HepG2 (cell line): Measurements from ENCODE around the gene DGKD. TPM values are rescaled to one million over a fixed set of nuclear protein-coding genes. Genes with fewer than 3 reads are reported as not detected.

Experiments used
- ATAC-seq: fragments of 200-7000 bp; cut with Tn5 transposase; 3 replicates; pipeline ENCODE4 v1.9.1; 2020; ENCODE audit warnings: mild to moderate bottlenecking, moderate library complexity
- BruUV-seq: library from RNA; stranded (reverse); fragments of 400-500 nt; replicated peaks from 2 replicates; lab custom pipeline; 2021; lab: Mats Ljungman, UMichigan
- CTCF ChIA-PET: fragments of 300-600 bp; formaldehyde crosslinking; extraction: SDS; loops from one replicate; lab custom pipeline; 2021; ENCODE audit warnings: low total read pairs, inconsistent platforms, low intra/inter-chr PET ratio; lab: Yijun Ruan, JAX
- POLR2A ChIA-PET: fragments of 350-600 bp; sonication (Branson Sonifier 250); formaldehyde crosslinking; loops from one replicate; lab custom pipeline; 2020; ENCODE audit warnings: antibody characterized with exemption, inconsistent platforms; lab: Yijun Ruan, JAX
- DNase-seq: peaks from one replicate; pipeline ENCODE4 v3.0.0-alpha.2; 2015; ENCODE audit warnings: low spot score
- FAIRE-seq: peaks from 3 replicates; lab custom pipeline; 2011; peaks lifted over from hg19 to GRCh38; lab: Jason Lieb, UNC
- H2AFZ ChIP-seq: one replicate; pipeline ENCODE4 v1.6.1; 2011; ENCODE audit warnings: low read length, inconsistent platforms
- H3K27ac ChIP-seq: fragments of 300-600 bp; 3 replicates; pipeline ENCODE4 v1.8.0; 2011; ENCODE audit warnings: mixed run types, mild to moderate bottlenecking, mixed read lengths, low read length, inconsistent platforms; ENCODE audit not compliant: insufficient read depth; ENCODE audit errors: extremely low read length
- H3K27me3 ChIP-seq, 2 experiments: fragments of 200-600 bp in 1 of 2; 2 replicates in 1 of 2; 3 replicates in 1 of 2; pipeline versions ENCODE4 v1.6.0 to v1.8.0; 2011; ENCODE audit warnings: low read length in 2 of 2, mild to moderate bottlenecking in 2 of 2, moderate library complexity in 2 of 2, inconsistent platforms in 1 of 2; ENCODE audit not compliant: insufficient read depth in 2 of 2, control insufficient read depth in 1 of 2
- H3K36me3 ChIP-seq, 2 experiments: fragments of 200-600 bp in 1 of 2; replicated peaks in 1 of 2; 2 replicates in 1 of 2; 3 replicates in 1 of 2; pipeline versions ENCODE4 v1.5.1 to v1.8.0; 2011; ENCODE audit warnings: low read length in 2 of 2, inconsistent platforms in 1 of 2; ENCODE audit not compliant: insufficient read depth in 2 of 2, control insufficient read depth in 1 of 2
- H3K4me1 ChIP-seq: 2 replicates; pipeline ENCODE4 v1.5.1; 2012; ENCODE audit warnings: low read length, inconsistent platforms; ENCODE audit not compliant: insufficient read depth
- H3K4me2 ChIP-seq: 2 replicates; pipeline ENCODE4 v1.6.0; 2011; ENCODE audit warnings: low read depth, low read length, inconsistent platforms
- H3K4me3 ChIP-seq, 3 experiments: fragments of 200-600 bp in 1 of 3; sonication (generic), shearing (Covaris generic) in 1 of 3; replicated peaks in 1 of 3; 2 replicates each; pipeline ENCODE4 v1.5.1; 2011 to 2016; ENCODE audit warnings: low read length in 3 of 3, inconsistent platforms in 2 of 3, low read depth in 2 of 3, mild to moderate bottlenecking in 2 of 3, control low read depth in 1 of 3, mixed read lengths in 1 of 3; ENCODE audit not compliant: insufficient read depth in 1 of 3
- H3K79me2 ChIP-seq: one replicate; pipeline ENCODE4 v1.6.1; 2011; ENCODE audit warnings: low read length, inconsistent platforms; ENCODE audit not compliant: insufficient read depth
- H3K9ac ChIP-seq: 2 replicates; pipeline ENCODE4 v1.6.0; 2011; ENCODE audit warnings: mild to moderate bottlenecking, low read depth, low read length, inconsistent platforms; ENCODE audit not compliant: insufficient read depth
- H3K9me3 ChIP-seq: 2 replicates; pipeline ENCODE4 v1.5.1; 2012; ENCODE audit warnings: mild to moderate bottlenecking, low read length
- H4K20me1 ChIP-seq: 2 replicates; pipeline ENCODE4 v1.6.0; 2011; ENCODE audit warnings: inconsistent platforms, mild to moderate bottlenecking, low read length, moderate library complexity; ENCODE audit not compliant: insufficient read depth
- CREB1 ChIP-seq, 2 experiments: fragments of 450-650 bp in 1 of 2; IDR thresholded peaks; 2 replicates each; pipeline ENCODE4 v1.6.1; 2016 to 2017; ENCODE audit warnings: control low read depth in 1 of 2, mild to moderate bottlenecking in 1 of 2, missing compliant biosample characterization in 1 of 2, missing genetic modification characterization in 1 of 2
- MAF1 ChIP-seq: sonication (generic); formaldehyde crosslinking; IDR thresholded peaks from 2 replicates; pipeline ENCODE4 v1.5.0; 2020; ENCODE audit warnings: missing genetic modification reagents, borderline replicate concordance
- ZNF121 ChIP-seq: sonication (generic); formaldehyde crosslinking; IDR thresholded peaks from 2 replicates; pipeline ENCODE4 v1.5.0; 2020; ENCODE audit warnings: mild to moderate bottlenecking, missing genetic modification reagents
- ZNF709 ChIP-seq: sonication (generic); formaldehyde crosslinking; IDR thresholded peaks from 2 replicates; pipeline ENCODE4 v1.5.0; 2020; ENCODE audit warnings: mild to moderate bottlenecking, missing genetic modification reagents
- WGBS: methylation state at CpG from one replicate; pipeline ENCODE4 v1.1.6; 2017; ENCODE audit warnings: low lambda C conversion rate; 5-methylcytosine and 5-hydroxymethylcytosine counted together
- in situ Hi-C: cut with HindIII; loops from 2 replicates; pipeline ENCODE4 v1.10.0; 2017; ENCODE audit warnings: low pct_unique_long_range_greater_than_20kb; ENCODE audit not compliant: extremely low pct_ligation_motif_present
- intact Hi-C: fragments of 100-400 bp; cut with micrococcal nuclease; formaldehyde crosslinking; loops from one replicate; pipeline ENCODE4 v1.10.0; 2022; ENCODE audit not compliant: unreplicated experiment
- polyA plus RNA-seq, 8 experiments: library from polyadenylated mRNA; depleted of rRNA in 3 of 8; stranded (reverse) in 7 of 8; unstranded in 1 of 8; fragments of >200 nt; fragmentation: Illumina TruSeq in 4 of 8; extraction: Trizol in 4 of 8; gene quantifications; 2 replicates each; pipeline versions ENCODE4 v1.2.1 to v1.2.3, GENCODE V29; 2011 to 2016; ENCODE audit warnings: low read depth in 4 of 8, missing spikeins in 1 of 8, mixed read lengths in 1 of 8; ENCODE audit not compliant: insufficient read depth in 1 of 8
- total RNA-seq, 5 experiments: library from RNA; depleted of rRNA; stranded (reverse); fragments of >200 nt; fragmentation: Illumina TruSeq; extraction: Trizol; gene quantifications; 2 replicates each; pipeline ENCODE4 v1.2.3, GENCODE V29; 2016; ENCODE audit warnings: low read depth in 1 of 5
- TF ChIP-seq, protein P1 (sequence below): IDR thresholded peaks from 2 replicates; pipeline ENCODE4 v1.6.1; 2018; ENCODE audit warnings: missing genetic modification reagents, mild to moderate bottlenecking, missing compliant biosample characterization
- TF ChIP-seq, protein P2 (sequence below): fragments of 450-650 bp; IDR thresholded peaks from 2 replicates; pipeline ENCODE4 v1.6.1; 2016

The DGKD gene
- total and polyA plus RNA-seq, 2 of the 13 experiments (the other 11 are each of a cell fraction or from before 2014, with no cell fraction given) = 24.5 to 33.2 TPM

DNA sequence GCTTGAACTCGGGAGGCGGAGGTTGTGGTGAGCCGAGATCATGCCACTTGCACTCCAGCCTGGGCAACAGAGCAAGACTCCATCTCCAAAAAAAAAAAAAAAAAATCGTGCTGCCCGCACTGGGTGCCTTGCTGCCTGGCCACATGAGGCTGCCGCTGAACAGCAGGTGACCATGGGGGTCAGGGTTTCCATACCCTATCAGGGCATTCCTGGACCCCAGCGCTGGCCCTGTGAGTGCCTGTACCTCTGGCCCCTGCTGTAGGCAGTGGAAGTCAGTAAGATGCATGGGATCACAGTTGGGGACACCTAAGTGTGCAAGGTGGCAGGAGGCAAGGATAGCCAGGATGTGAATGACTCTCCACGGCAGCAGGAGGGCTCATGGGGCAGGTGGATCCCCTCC is 27.8 kb upstream of the DGKD start:
- intact Hi-C loops (no loop called here), in situ Hi-C loops (no loop called here)
- TF ChIP-seq ZNF121 (peak; percentile 26; the same call in 1 of the 2 replicates), ZNF709 (no peak)
- WGBS = 39% methylated on average over 8 of the region's 8 CpGs
- no peak for ATAC-seq
- Histone ChIP-seq H4K20me1 (no peaks in the 10 kb centered on the region), H3K9ac (no peak overlapping the region), H3K4me2 (no peak overlapping the region), H2AFZ (no peak overlapping the region), H3K4me1 (peaks cover 2% of the 10 kb centered on the region; the same call in 1 of the 2 replicates), H3K27me3 (peaks cover 0 to 24% of the 10 kb centered on the region in 2 experiments; a peak in 3 of 5 replicates), H3K4me3 (no peak overlapping the region), H3K27ac (no peak overlapping the region), H3K36me3 (no peaks in the 10 kb centered on the region), H3K9me3 (no peaks in the 10 kb centered on the region), H3K79me2 (no peaks in the 10 kb centered on the region)
- ChIA-PET CTCF (no interaction called here), POLR2A (no interaction called here)
- BruUV-seq = no TSS peak
- no peak for FAIRE-seq
- no peak for DNase-seq

- Histone ChIP-seq H3K4me3 (no peak overlapping the region), H3K36me3 (no peaks in the 10 kb centered on the region), H3K9me3 (no peaks in the 10 kb centered on the region), H3K27ac (no peak overlapping the region), H3K79me2 (no peaks in the 10 kb centered on the region), H4K20me1 (no peaks in the 10 kb centered on the region), H3K27me3 (peaks cover 0 to 25% of the 10 kb centered on the region in 2 experiments; a peak in 3 of 5 replicates), H3K4me1 (no peaks in the 10 kb centered on the region), H3K4me2 (no peak overlapping the region), H2AFZ (no peak overlapping the region), H3K9ac (no peak overlapping the region)
- 50% methylated on average over 4 of the region's 4 CpGs for WGBS
- DNase-seq (no peak), FAIRE-seq (no peak), ATAC-seq (no peak)
- intact Hi-C loops = no loop called here
- TF ChIP-seq MAF1 (CRISPR knock-in tag) (no peak), CREB1 (IDR thresholded peaks at IDR 0.05) (peak; percentile 73), CREB1 (CRISPR knock-in tag; IDR thresholded peaks at IDR 0.05) (no peak)
- TF ChIP-seq, protein P1, sequence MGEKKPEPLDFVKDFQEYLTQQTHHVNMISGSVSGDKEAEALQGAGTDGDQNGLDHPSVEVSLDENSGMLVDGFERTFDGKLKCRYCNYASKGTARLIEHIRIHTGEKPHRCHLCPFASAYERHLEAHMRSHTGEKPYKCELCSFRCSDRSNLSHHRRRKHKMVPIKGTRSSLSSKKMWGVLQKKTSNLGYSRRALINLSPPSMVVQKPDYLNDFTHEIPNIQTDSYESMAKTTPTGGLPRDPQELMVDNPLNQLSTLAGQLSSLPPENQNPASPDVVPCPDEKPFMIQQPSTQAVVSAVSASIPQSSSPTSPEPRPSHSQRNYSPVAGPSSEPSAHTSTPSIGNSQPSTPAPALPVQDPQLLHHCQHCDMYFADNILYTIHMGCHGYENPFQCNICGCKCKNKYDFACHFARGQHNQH (CRISPR knock-in tag) = no peak
- TF ChIP-seq, protein P2, sequence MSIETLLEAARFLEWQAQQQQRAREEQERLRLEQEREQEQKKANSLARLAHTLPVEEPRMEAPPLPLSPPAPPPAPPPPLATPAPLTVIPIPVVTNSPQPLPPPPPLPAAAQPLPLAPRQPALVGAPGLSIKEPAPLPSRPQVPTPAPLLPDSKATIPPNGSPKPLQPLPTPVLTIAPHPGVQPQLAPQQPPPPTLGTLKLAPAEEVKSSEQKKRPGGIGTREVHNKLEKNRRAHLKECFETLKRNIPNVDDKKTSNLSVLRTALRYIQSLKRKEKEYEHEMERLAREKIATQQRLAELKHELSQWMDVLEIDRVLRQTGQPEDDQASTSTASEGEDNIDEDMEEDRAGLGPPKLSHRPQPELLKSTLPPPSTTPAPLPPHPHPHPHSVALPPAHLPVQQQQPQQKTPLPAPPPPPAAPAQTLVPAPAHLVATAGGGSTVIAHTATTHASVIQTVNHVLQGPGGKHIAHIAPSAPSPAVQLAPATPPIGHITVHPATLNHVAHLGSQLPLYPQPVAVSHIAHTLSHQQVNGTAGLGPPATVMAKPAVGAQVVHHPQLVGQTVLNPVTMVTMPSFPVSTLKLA = peak; percentile 86
- CTCF ChIA-PET = no interaction called here
- in situ Hi-C loops = no loop called here
- BruUV-seq = no TSS peak
- POLR2A ChIA-PET = no interaction called here
Observed at GRCh38 chr2:233328922-233329321, 25.4 kb upstream of the DGKD start.
